ENCODE measurements around the gene ACP7.

Gene ACP7

GRCh38 chr19:39152066-39152465, 67.9 kb downstream of the ACP7 start:
- no peak for FAIRE-seq

- FAIRE-seq: no peak
Measured at GRCh38 chr19:39154100-39154628, 70.0 kb downstream of the ACP7 start.

GRCh38 chr19:39154629-39155100, 70.5 kb downstream of the ACP7 start:
- FAIRE-seq: no peak

- no peak for FAIRE-seq
Measured at GRCh38 chr19:39155114-39155700, 71.0 kb downstream of the ACP7 start.

- FAIRE-seq: no peak
Measured at GRCh38 chr19:39155741-39156140, 71.6 kb downstream of the ACP7 start.

- FAIRE-seq: no peak
Measured at GRCh38 chr19:39156326-39157230, 72.4 kb downstream of the ACP7 start.

- no peak for FAIRE-seq
Measured at GRCh38 chr19:39157275-39157996, 73.3 kb downstream of the ACP7 start.

GRCh38 chr19:39157997-39158389, 73.8 kb downstream of the ACP7 start:
- no peak for FAIRE-seq

GRCh38 chr19:39158646-39159260, 74.6 kb downstream of the ACP7 start:
- no peak for FAIRE-seq

GRCh38 chr19:39160523-39160861, 76.3 kb downstream of the ACP7 start:
- no peak for FAIRE-seq
